Trophoblast cell (in vitro differentiated cells and primary cell): ENCODE measurements around the gene YTHDF1.

ENCODE experiments used
- DNase-seq, 2 donors: peaks; one replicate each; pipeline ENCODE4 v3.0.0-alpha.2; 2016
- H2AFZ ChIP-seq: 2 replicates; pipeline ENCODE4 v1.6.1; 2013; ENCODE audit warnings: low read length, moderate library complexity, mild to moderate bottlenecking; ENCODE audit not compliant: insufficient read depth, poor library complexity
- H2AK5ac ChIP-seq: 2 replicates; pipeline ENCODE4 v1.6.1; 2013; ENCODE audit warnings: mild to moderate bottlenecking, low read length
- H2BK120ac ChIP-seq: 2 replicates; pipeline ENCODE4 v1.6.1; 2013; ENCODE audit warnings: low read length, mild to moderate bottlenecking, moderate library complexity; ENCODE audit not compliant: insufficient read depth, poor library complexity
- H2BK12ac ChIP-seq: 2 replicates; pipeline ENCODE4 v1.6.1; 2013; ENCODE audit warnings: mild to moderate bottlenecking, low read length, moderate library complexity
- H2BK5ac ChIP-seq: 2 replicates; pipeline ENCODE4 v1.6.1; 2013; ENCODE audit warnings: low read length, low read depth, moderate library complexity, mild to moderate bottlenecking; ENCODE audit not compliant: poor library complexity
- H3K14ac ChIP-seq: 2 replicates; pipeline ENCODE4 v1.6.1; 2013; ENCODE audit warnings: mild to moderate bottlenecking, low read length
- H3K18ac ChIP-seq: 2 replicates; pipeline ENCODE4 v1.6.1; 2013; ENCODE audit warnings: mild to moderate bottlenecking, low read length
- H3K23ac ChIP-seq: 2 replicates; pipeline ENCODE4 v1.6.1; 2013; ENCODE audit warnings: low read length
- H3K27ac ChIP-seq: 2 replicates; pipeline ENCODE4 v1.5.1; 2013; ENCODE audit warnings: low read depth, mild to moderate bottlenecking, inconsistent platforms, low read length, moderate library complexity
- H3K27me3 ChIP-seq: 2 replicates; pipeline ENCODE4 v1.6.1; 2013; ENCODE audit warnings: inconsistent platforms, mild to moderate bottlenecking, low read length, moderate library complexity; ENCODE audit not compliant: insufficient read depth
- H3K36me3 ChIP-seq, 2 experiments: 1 replicate in 1 of 2; 2 replicates in 1 of 2; pipeline ENCODE4 v1.6.1; 2013; ENCODE audit warnings: low read length in 2 of 2, mild to moderate bottlenecking in 2 of 2, moderate library complexity in 1 of 2; ENCODE audit not compliant: insufficient read depth in 2 of 2, control insufficient read depth in 1 of 2
- H3K4ac ChIP-seq: 2 replicates; pipeline ENCODE4 v1.6.1; 2013; ENCODE audit warnings: low read depth, mild to moderate bottlenecking, low read length, moderate library complexity
- H3K4me1 ChIP-seq, 2 experiments: 1 replicate in 1 of 2; 2 replicates in 1 of 2; pipeline ENCODE4 v1.6.1; 2013; ENCODE audit warnings: low read length in 2 of 2, mild to moderate bottlenecking in 2 of 2, moderate library complexity in 1 of 2; ENCODE audit not compliant: insufficient read depth in 2 of 2, control insufficient read depth in 1 of 2
- H3K4me2 ChIP-seq: 2 replicates; pipeline ENCODE4 v1.6.1; 2013; ENCODE audit warnings: inconsistent platforms, mild to moderate bottlenecking, low read length, moderate library complexity
- H3K4me3 ChIP-seq: 2 replicates; pipeline ENCODE4 v1.5.1; 2013; ENCODE audit warnings: mild to moderate bottlenecking, low read depth, low read length, inconsistent platforms
- H3K79me1 ChIP-seq: one replicate; pipeline ENCODE4 v1.6.1; 2013; ENCODE audit warnings: low read length
- H3K79me2 ChIP-seq: 2 replicates; pipeline ENCODE4 v1.6.1; 2013; ENCODE audit warnings: low read length, mild to moderate bottlenecking; ENCODE audit not compliant: control insufficient read depth, insufficient read depth, poor library complexity
- H3K9ac ChIP-seq: 2 replicates; pipeline ENCODE4 v1.6.1; 2013; ENCODE audit warnings: mild to moderate bottlenecking, low read length
- H3K9me3 ChIP-seq: 2 replicates; pipeline ENCODE4 v1.6.1; 2013; ENCODE audit warnings: low read depth, mild to moderate bottlenecking, control low read depth, inconsistent platforms, low read length; ENCODE audit not compliant: insufficient read depth
- H4K12ac ChIP-seq: 2 replicates; pipeline ENCODE4 v1.6.1; 2013; ENCODE audit warnings: low read depth, mild to moderate bottlenecking, low read length, moderate library complexity
- H4K8ac ChIP-seq: 2 replicates; pipeline ENCODE4 v1.6.1; 2013; ENCODE audit warnings: low read depth, mild to moderate bottlenecking, low read length, moderate library complexity
- H4K91ac ChIP-seq: one replicate; pipeline ENCODE4 v1.6.1; 2013; ENCODE audit warnings: low read depth, mild to moderate bottlenecking, low read length, moderate library complexity
- WGBS: extraction: QIAGEN DNeasy Blood & Tissue Kit; methylation state at CpG from one replicate; pipeline ENCODE4 v1.1.7; 2013; ENCODE audit warnings: missing lambda C conversion rate; ENCODE audit not compliant: insufficient read length, insufficient coverage; ENCODE audit errors: extremely low coverage; 5-methylcytosine and 5-hydroxymethylcytosine counted together

The YTHDF1 gene

DNA sequence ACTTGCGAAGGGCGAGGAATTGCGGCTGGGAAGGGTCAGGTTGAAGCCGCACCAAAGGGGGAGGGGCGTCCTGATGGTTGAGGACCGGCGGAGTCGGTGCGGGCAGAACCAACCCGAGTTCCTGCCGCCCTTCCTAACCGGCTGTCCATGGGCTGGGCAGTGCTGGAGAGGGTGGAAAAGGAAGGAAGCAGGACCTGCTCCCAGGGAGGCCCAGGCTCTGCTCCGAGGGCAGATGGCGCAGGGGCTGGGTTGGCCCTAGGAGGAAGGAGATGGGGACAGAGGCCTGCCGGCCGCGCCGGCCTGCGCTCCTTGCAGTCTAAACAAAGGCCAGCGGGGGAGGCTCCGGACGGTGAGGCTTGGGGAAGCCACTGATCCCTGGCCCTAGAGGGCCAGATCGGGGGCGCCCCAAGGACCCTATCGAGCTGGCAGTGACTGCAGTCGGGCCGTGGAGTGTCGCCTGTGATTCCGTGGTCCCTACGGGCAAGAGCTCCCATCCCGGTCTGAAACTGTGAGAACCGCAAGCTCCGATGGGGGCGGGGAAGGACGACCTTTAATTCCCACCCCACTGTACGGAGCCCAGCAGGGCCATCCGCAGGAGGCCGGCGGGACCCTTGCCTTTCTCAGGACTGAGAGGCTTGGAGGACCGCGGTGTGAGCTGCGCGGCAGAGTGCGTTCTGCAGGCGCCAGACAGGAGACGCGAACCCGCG, 39.4 kb downstream of the YTHDF1 start:
- H3K4me2 ChIP-seq = no peak overlapping the region
- no peak overlapping the region for H4K12ac ChIP-seq
- no peak overlapping the region for H3K9ac ChIP-seq
- no peak overlapping the region for H3K14ac ChIP-seq
- H3K4me3 ChIP-seq = no peak overlapping the region
- H3K23ac ChIP-seq = no peak overlapping the region
- no peak overlapping the region for H4K91ac ChIP-seq
- H2BK5ac ChIP-seq = no peak overlapping the region
- H3K18ac ChIP-seq = no peak overlapping the region
- peaks cover 75% of the 10 kb centered on the region for H3K27me3 ChIP-seq
- no peak overlapping the region for H2BK12ac ChIP-seq
- no peak overlapping the region for H3K4ac ChIP-seq
- H2AK5ac ChIP-seq = no peak overlapping the region
- no CpG with 5 or more reads among the region's 49 CpGs for WGBS
- H3K79me1 ChIP-seq = no peaks in the 10 kb centered on the region
- H2AFZ ChIP-seq = no peak overlapping the region
- no peak overlapping the region for H3K27ac ChIP-seq
- H3K9me3 ChIP-seq = peaks cover 13% of the 10 kb centered on the region
- peaks cover 5 to 12% of the 10 kb centered on the region in 2 experiments for H3K4me1 ChIP-seq
- no peak overlapping the region for H2BK120ac ChIP-seq
- no peak overlapping the region for H4K8ac ChIP-seq
- no peaks in the 10 kb centered on the region for H3K36me3 ChIP-seq
- no peak for DNase-seq
- H3K79me2 ChIP-seq = no peaks in the 10 kb centered on the region

DNA sequence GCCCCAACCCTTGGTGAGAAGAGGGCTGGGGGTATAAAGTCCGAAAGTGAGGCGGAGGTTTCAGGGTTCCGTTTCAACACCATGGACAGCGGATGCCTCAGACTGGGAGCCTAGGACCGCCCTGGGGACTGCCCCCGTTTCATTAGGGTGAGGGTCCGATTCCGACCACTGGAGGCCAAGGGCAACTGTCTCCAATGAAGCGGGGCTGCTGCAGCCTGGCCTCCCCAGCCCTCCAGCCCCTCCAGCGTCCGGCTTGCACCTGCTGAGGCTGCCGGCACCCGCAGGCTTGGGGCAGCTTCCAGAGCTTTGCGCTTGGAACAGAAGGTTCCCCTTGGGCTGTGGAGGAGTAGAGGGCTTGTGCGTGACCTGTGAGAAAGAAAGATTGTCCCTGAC, 39.9 kb downstream of the YTHDF1 start:
- H2BK12ac ChIP-seq = no peak overlapping the region
- no peak for DNase-seq
- no peak overlapping the region for H2AFZ ChIP-seq
- no peak overlapping the region for H3K18ac ChIP-seq
- H3K9me3 ChIP-seq = peaks cover 13% of the 10 kb centered on the region
- no CpG with 5 or more reads among the region's 15 CpGs for WGBS
- H3K4me3 ChIP-seq = no peak overlapping the region
- H3K79me1 ChIP-seq = no peaks in the 10 kb centered on the region
- H3K14ac ChIP-seq = no peak overlapping the region
- no peak overlapping the region for H3K23ac ChIP-seq
- H3K79me2 ChIP-seq = no peaks in the 10 kb centered on the region
- no peak overlapping the region for H3K9ac ChIP-seq
- H3K4me2 ChIP-seq = no peak overlapping the region
- no peak overlapping the region for H4K91ac ChIP-seq
- peaks cover 75% of the 10 kb centered on the region for H3K27me3 ChIP-seq
- no peak overlapping the region for H3K27ac ChIP-seq
- no peak overlapping the region for H2BK5ac ChIP-seq
- peaks cover 5 to 12% of the 10 kb centered on the region in 2 experiments for H3K4me1 ChIP-seq
- H4K8ac ChIP-seq = no peak overlapping the region
- H3K4ac ChIP-seq = no peak overlapping the region
- no peak overlapping the region for H2AK5ac ChIP-seq
- no peaks in the 10 kb centered on the region for H3K36me3 ChIP-seq
- no peak overlapping the region for H2BK120ac ChIP-seq
- no peak overlapping the region for H4K12ac ChIP-seq

- Histone ChIP-seq H2BK12ac (no peak overlapping the region), H3K79me1 (no peaks in the 10 kb centered on the region), H2BK120ac (no peak overlapping the region), H3K79me2 (no peaks in the 10 kb centered on the region), H2AK5ac (no peak overlapping the region), H4K12ac (no peak overlapping the region), H2AFZ (no peak overlapping the region), H3K4ac (no peak overlapping the region), H3K23ac (no peak overlapping the region), H3K14ac (no peak overlapping the region), H3K36me3 (no peaks in the 10 kb centered on the region), H3K9me3 (peaks cover 13% of the 10 kb centered on the region), H4K91ac (no peak overlapping the region), H3K27me3 (peaks cover 75% of the 10 kb centered on the region), H3K4me3 (no peak overlapping the region), H3K27ac (no peak overlapping the region), H3K4me1 (peaks cover 5 to 12% of the 10 kb centered on the region in 2 experiments), H2BK5ac (no peak overlapping the region), H3K9ac (no peak overlapping the region), H3K18ac (no peak overlapping the region), H3K4me2 (peak overlapping the region; percentile 21), H4K8ac (no peak overlapping the region)
- DNase-seq = no peak
- WGBS = no CpG with 5 or more reads among the region's 77 CpGs
These were observed 40.7 kb downstream of the YTHDF1 start for GRCh38 chr20:63175038-63175895.

DNA sequence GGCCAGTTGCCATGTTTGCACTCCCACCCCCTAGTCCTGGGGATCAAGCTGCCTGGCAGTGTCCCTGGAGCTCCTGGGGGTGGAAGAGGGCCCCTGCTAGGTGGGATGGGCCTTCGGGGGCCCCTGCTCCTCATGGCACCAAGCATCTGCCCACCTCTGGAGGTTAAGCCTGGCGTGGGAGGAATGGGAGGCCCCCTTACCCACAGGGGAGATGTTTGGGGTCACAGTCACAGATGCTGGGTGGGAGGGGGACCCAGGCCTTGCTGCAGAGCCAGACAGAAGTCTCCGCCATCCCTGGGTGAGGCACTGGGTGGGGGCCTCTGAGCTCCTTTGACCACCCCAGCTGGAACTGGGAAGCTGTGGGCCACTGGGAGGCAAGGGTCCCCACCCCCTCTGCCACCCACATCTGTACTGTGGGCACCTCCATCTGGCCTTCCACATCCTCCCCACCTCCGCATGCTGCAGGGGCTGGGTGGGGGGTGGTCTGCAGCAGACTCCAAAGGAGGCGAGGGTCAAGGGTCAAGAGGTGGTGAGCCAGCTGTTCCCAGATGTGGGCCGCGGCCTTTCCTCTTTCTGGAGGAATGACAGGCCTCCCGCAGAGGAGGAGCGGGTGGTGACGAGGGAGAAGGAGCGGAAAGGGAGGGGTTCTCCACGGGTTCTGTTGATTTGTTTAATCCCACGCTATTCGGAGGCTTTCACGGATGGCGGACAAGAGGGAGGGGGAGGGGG, 41.5 kb downstream of the YTHDF1 start:
- Histone ChIP-seq H3K4me3 (no peak overlapping the region), H3K23ac (no peak overlapping the region), H3K14ac (no peak overlapping the region), H2AK5ac (no peak overlapping the region), H4K8ac (no peak overlapping the region), H4K91ac (no peak overlapping the region), H3K9me3 (peaks cover 13% of the 10 kb centered on the region), H3K27ac (no peak overlapping the region), H2BK120ac (no peak overlapping the region), H3K27me3 (peaks cover 70% of the 10 kb centered on the region), H3K4me1 (peaks cover 5 to 12% of the 10 kb centered on the region in 2 experiments), H2BK12ac (no peak overlapping the region), H3K36me3 (no peaks in the 10 kb centered on the region), H3K79me1 (no peaks in the 10 kb centered on the region), H3K79me2 (no peaks in the 10 kb centered on the region), H3K9ac (no peak overlapping the region), H2AFZ (no peak overlapping the region), H3K4ac (no peak overlapping the region), H3K18ac (no peak overlapping the region), H3K4me2 (no peak overlapping the region), H2BK5ac (no peak overlapping the region), H4K12ac (no peak overlapping the region)
- WGBS = no CpG with 5 or more reads among the region's 16 CpGs
- no peak for DNase-seq
